ENCODE measurements around the gene LRTM2. TPM values are rescaled to one million over a fixed set of nuclear protein-coding genes. Genes with fewer than 3 reads are reported as not detected.

The LRTM2 gene
- total and polyA plus RNA-seq, 2 donors (not counting 1 experiment from before 2014, with no cell fraction given) = not detected

DNA sequence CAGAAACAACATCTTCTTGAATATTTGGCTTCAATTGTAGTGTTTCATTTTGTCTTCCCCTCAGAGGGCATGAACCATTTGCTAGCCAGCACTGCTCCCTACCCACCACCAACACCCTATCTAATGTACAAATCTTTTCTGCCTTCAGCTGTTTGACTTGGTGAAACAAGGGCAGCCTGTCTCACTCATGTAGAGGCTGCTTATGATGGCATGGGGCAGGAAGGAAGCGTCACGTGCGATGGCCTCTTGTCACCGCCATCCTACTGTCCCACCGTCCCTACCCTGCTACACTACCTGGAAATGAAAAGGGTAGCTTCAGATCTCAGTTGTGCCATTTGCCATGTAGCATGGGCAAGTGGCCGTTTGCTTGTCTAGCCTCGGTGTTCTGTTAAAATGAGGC, 29.9 kb upstream of the LRTM2 start:
- no peak overlapping the region for H3K9ac ChIP-seq (ENCODE audit: insufficient read depth, low read length)
- TF ChIP-seq, protein P1, sequence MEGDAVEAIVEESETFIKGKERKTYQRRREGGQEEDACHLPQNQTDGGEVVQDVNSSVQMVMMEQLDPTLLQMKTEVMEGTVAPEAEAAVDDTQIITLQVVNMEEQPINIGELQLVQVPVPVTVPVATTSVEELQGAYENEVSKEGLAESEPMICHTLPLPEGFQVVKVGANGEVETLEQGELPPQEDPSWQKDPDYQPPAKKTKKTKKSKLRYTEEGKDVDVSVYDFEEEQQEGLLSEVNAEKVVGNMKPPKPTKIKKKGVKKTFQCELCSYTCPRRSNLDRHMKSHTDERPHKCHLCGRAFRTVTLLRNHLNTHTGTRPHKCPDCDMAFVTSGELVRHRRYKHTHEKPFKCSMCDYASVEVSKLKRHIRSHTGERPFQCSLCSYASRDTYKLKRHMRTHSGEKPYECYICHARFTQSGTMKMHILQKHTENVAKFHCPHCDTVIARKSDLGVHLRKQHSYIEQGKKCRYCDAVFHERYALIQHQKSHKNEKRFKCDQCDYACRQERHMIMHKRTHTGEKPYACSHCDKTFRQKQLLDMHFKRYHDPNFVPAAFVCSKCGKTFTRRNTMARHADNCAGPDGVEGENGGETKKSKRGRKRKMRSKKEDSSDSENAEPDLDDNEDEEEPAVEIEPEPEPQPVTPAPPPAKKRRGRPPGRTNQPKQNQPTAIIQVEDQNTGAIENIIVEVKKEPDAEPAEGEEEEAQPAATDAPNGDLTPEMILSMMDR (conservative IDR thresholded peaks at IDR 0.05 in 1 of 2, IDR thresholded peaks at IDR 0.05 in 1 of 2; ENCODE audit: low read depth in 1 of 2, low read length in 2 of 2) = no peak
- no peak for TF ChIP-seq EZH2 (IDR thresholded peaks at IDR 0.05; ENCODE audit: low read length, missing control alignments)

DNA sequence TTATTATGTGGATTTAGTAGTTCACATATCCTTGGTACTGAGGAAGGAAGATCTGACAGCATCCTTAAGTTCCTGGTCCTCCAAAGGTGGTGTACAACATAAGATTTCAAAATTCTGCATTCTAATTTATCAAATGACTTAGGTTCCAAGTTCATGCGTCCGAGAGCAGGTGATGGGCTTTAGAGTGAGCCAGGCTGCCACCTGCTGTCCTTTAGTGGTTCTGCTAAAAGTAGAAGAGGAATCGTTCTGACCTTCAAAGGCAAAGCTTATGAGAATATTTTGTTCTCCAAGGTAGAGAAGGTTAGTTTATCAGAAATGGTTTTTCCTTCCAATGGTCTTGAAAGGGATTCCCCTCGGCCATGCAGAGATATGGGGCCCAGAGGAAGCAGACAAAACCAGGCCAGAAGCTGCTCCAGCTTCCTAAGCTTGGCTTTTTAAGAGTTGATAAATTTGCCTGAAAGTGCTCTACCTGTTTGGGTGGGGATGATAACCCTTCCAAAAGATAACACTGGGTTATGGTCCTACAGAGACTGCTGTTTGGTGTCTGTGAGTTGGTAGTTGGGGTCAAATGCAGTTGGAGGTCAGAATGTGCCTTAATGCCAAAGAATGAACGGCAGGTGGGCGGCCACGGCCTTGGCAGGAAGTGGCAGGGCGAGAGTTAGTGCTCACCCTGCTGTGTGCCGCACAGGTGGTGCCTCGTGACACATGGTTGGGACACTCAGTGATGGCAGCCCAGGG, 29.1 kb upstream of the LRTM2 start:
- H3K79me2 ChIP-seq (ENCODE audit: control insufficient read depth, insufficient read depth, low read length) = no peaks in the 10 kb centered on the region
- no peak overlapping the region for H3K27ac ChIP-seq (ENCODE audit: insufficient read depth, low read length)
- H3K4me3 ChIP-seq (replicated peaks in 1 of 4; ENCODE audit: control extremely low read depth in 1 of 4, insufficient read depth in 1 of 4, low read depth in 3 of 4, low read length in 4 of 4) = no peak overlapping the region
- no peak overlapping the region for H3K4me2 ChIP-seq (ENCODE audit: extremely low read depth, insufficient read depth, low read length)
- H3K9ac ChIP-seq (ENCODE audit: insufficient read depth, low read length) = no peak overlapping the region
- no peaks in the 10 kb centered on the region for H3K9me3 ChIP-seq (ENCODE audit: control insufficient read depth, insufficient read depth, low read depth, low read length)
- peaks cover 2% of the 10 kb centered on the region for H3K36me3 ChIP-seq (ENCODE audit: control insufficient read depth, insufficient read depth, low read length)
- DNase-seq (ENCODE audit: low read depth in 2 of 2) = peak; percentile 46 to 76
- H3K4me1 ChIP-seq (ENCODE audit: control insufficient read depth, extremely low read depth, insufficient read depth, low read length) = peaks cover 4% of the 10 kb centered on the region
- H2AFZ ChIP-seq (ENCODE audit: low read length) = no peak overlapping the region
- no peak for TF ChIP-seq EZH2 (IDR thresholded peaks at IDR 0.05; ENCODE audit: low read length, missing control alignments)
- TF ChIP-seq, protein P1 (conservative IDR thresholded peaks at IDR 0.05 in 1 of 2, IDR thresholded peaks at IDR 0.05 in 1 of 2; ENCODE audit: low read depth in 1 of 2, low read length in 2 of 2) = peak; percentile 76 to 82
- no peaks in the 10 kb centered on the region for H4K20me1 ChIP-seq (ENCODE audit: control insufficient read depth, extremely low read depth, insufficient read depth, low read length)
- no peaks in the 10 kb centered on the region for H3K27me3 ChIP-seq (ENCODE audit: control insufficient read depth, insufficient read depth, low read length)

More for the DNA sequence above, 29.9 kb upstream of the LRTM2 start:
- no peaks in the 10 kb centered on the region for H3K79me2 ChIP-seq (ENCODE audit: control insufficient read depth, insufficient read depth, low read length)
- no peak overlapping the region for H3K4me2 ChIP-seq (ENCODE audit: extremely low read depth, insufficient read depth, low read length)
- peaks cover 2% of the 10 kb centered on the region for H3K36me3 ChIP-seq (ENCODE audit: control insufficient read depth, insufficient read depth, low read length)
- no peaks in the 10 kb centered on the region for H3K27me3 ChIP-seq (ENCODE audit: control insufficient read depth, insufficient read depth, low read length)
- no peak overlapping the region for H2AFZ ChIP-seq (ENCODE audit: low read length)
- H3K27ac ChIP-seq (ENCODE audit: insufficient read depth, low read length) = no peak overlapping the region
- no peak for DNase-seq (ENCODE audit: low read depth in 2 of 2)
- no peak overlapping the region for H3K4me3 ChIP-seq (replicated peaks in 1 of 4; ENCODE audit: control extremely low read depth in 1 of 4, insufficient read depth in 1 of 4, low read depth in 3 of 4, low read length in 4 of 4)
- H4K20me1 ChIP-seq (ENCODE audit: control insufficient read depth, extremely low read depth, insufficient read depth, low read length) = no peaks in the 10 kb centered on the region
- H3K9me3 ChIP-seq (ENCODE audit: control insufficient read depth, insufficient read depth, low read depth, low read length) = no peaks in the 10 kb centered on the region
- no peaks in the 10 kb centered on the region for H3K4me1 ChIP-seq (ENCODE audit: control insufficient read depth, extremely low read depth, insufficient read depth, low read length)

DNA sequence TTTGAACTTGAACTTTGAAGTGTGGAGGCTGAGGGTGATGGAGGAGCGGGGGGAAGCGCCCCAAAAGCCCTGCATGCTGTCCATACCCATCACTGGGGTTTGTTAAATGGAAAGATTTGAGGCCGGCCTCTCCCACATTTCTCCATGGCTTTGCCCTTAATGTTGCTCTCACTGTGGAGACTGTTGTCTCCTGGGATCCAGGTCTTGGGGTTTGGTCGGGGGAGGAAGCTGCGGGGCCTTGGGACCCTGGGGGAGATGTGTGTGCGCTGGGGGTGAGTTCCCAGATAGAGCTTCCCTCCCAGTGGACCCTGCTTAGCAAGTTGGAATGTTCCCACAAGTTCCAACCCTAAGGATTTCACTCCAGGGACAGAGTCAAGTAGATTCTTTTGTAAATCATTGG, 28.0 kb upstream of the LRTM2 start:
- Histone ChIP-seq H3K36me3 (ENCODE audit: control insufficient read depth, insufficient read depth, low read length) (no peaks in the 10 kb centered on the region), H3K4me1 (ENCODE audit: control insufficient read depth, extremely low read depth, insufficient read depth, low read length) (peaks cover 11% of the 10 kb centered on the region), H3K27ac (ENCODE audit: insufficient read depth, low read length) (no peak overlapping the region), H3K9me3 (ENCODE audit: control insufficient read depth, insufficient read depth, low read depth, low read length) (no peaks in the 10 kb centered on the region), H2AFZ (ENCODE audit: low read length) (no peak overlapping the region), H3K9ac (ENCODE audit: insufficient read depth, low read length) (no peak overlapping the region), H3K4me3 (replicated peaks in 1 of 4; ENCODE audit: control extremely low read depth in 1 of 4, insufficient read depth in 1 of 4, low read depth in 3 of 4, low read length in 4 of 4) (no peak overlapping the region), H3K79me2 (ENCODE audit: control insufficient read depth, insufficient read depth, low read length) (no peaks in the 10 kb centered on the region), H4K20me1 (ENCODE audit: control insufficient read depth, extremely low read depth, insufficient read depth, low read length) (no peaks in the 10 kb centered on the region), H3K27me3 (ENCODE audit: control insufficient read depth, insufficient read depth, low read length) (no peaks in the 10 kb centered on the region), H3K4me2 (ENCODE audit: extremely low read depth, insufficient read depth, low read length) (no peak overlapping the region)
- TF ChIP-seq EZH2 (IDR thresholded peaks at IDR 0.05; ENCODE audit: low read length, missing control alignments) = no peak
- TF ChIP-seq, protein P1 (conservative IDR thresholded peaks at IDR 0.05 in 1 of 2, IDR thresholded peaks at IDR 0.05 in 1 of 2; ENCODE audit: low read depth in 1 of 2, low read length in 2 of 2) = no peak
- DNase-seq (ENCODE audit: low read depth in 2 of 2) = no peak

All from fibroblast of lung (primary cell).